HEK293T (cell line): ENCODE results near the gene RBBP9.

Experiments
- ARNT ChIP-seq: fragments of 450-650 bp; IDR thresholded peaks from 2 replicates; pipeline ENCODE4 v1.6.1; 2017; ENCODE audit warnings: mild to moderate bottlenecking
- BHLHE40 ChIP-seq: fragments of 450-650 bp; IDR thresholded peaks from 2 replicates; pipeline ENCODE4 v1.6.1; 2016; ENCODE audit warnings: mild to moderate bottlenecking, moderate library complexity, borderline replicate concordance
- CTBP1 ChIP-seq: fragments of 450-650 bp; IDR thresholded peaks from 2 replicates; pipeline ENCODE4 v1.6.1; 2016; ENCODE audit warnings: borderline replicate concordance
- ELF4 ChIP-seq: fragments of 450-650 bp; IDR thresholded peaks from 2 replicates; pipeline ENCODE4 v1.6.1; 2017; ENCODE audit warnings: antibody characterized with exemption
- FOXA1 ChIP-seq: fragments of 450-650 bp; IDR thresholded peaks from 2 replicates; pipeline ENCODE4 v1.6.1; 2016; ENCODE audit warnings: mild to moderate bottlenecking
- FOXK2 ChIP-seq: fragments of 450-650 bp; IDR thresholded peaks from 2 replicates; pipeline ENCODE4 v1.6.1; 2016; ENCODE audit warnings: mild to moderate bottlenecking
- FOXM1 ChIP-seq: fragments of 450-650 bp; IDR thresholded peaks from 2 replicates; pipeline ENCODE4 v1.6.1; 2017; ENCODE audit warnings: mild to moderate bottlenecking, borderline replicate concordance
- HDGF ChIP-seq: fragments of 450-650 bp; IDR thresholded peaks from 2 replicates; pipeline ENCODE4 v1.6.1; 2017; ENCODE audit warnings: antibody characterized with exemption, borderline replicate concordance
- LEF1 ChIP-seq: fragments of 450-650 bp; IDR thresholded peaks from 2 replicates; pipeline ENCODE4 v1.6.1; 2017; ENCODE audit warnings: mild to moderate bottlenecking, borderline replicate concordance
- NFRKB ChIP-seq: fragments of 450-650 bp; IDR thresholded peaks from 2 replicates; pipeline ENCODE4 v1.6.1; 2016; ENCODE audit warnings: mild to moderate bottlenecking, moderate library complexity
- PKNOX1 ChIP-seq: fragments of 450-650 bp; IDR thresholded peaks from 2 replicates; pipeline ENCODE4 v1.6.1; 2016
- SP1 ChIP-seq: fragments of 450-650 bp; IDR thresholded peaks from 2 replicates; pipeline ENCODE4 v1.6.1; 2017
- TARDBP ChIP-seq: fragments of 450-650 bp; IDR thresholded peaks from 2 replicates; pipeline ENCODE4 v1.6.1; 2016
- ZNF384 ChIP-seq: fragments of 450-650 bp; IDR thresholded peaks from 2 replicates; pipeline ENCODE4 v1.6.1; 2016

GRCh38 chr20:18436847-18437246, 60.2 kb downstream of the RBBP9 start:
- TF ChIP-seq ELF4 (no peak), NFRKB (no peak), PKNOX1 (no peak), TARDBP (no peak), BHLHE40 (no peak), ARNT (no peak), SP1 (no peak), FOXK2 (no peak), LEF1 (no peak), FOXM1 (no peak), CTBP1 (no peak), HDGF (no peak), ZNF384 (no peak), FOXA1 (no peak)
